Pericardium fibroblast (primary cell): ENCODE data around the gene SCYL2. TPM values are rescaled to one million over a fixed set of nuclear protein-coding genes. Genes with fewer than 3 reads are reported as not detected.

Experiments
- total RNA-seq: library from RNA; depleted of rRNA; stranded (reverse); fragments of >200 nt; gene quantifications from 2 replicates; pipeline ENCODE4 v1.2.3, GENCODE V29; 2015

SCYL2 gene
- 19.1 and 21.9 TPM in 2 replicates for total RNA-seq

GRCh38 chr12:100266835-100267602 is at the start of gene SCYL2, which contains the start of gene DEPDC4:
Gene SCYL2 (plus strand): TSS chr12:100267177. CDS start chr12:100282971, 15,794 bp downstream.
Gene DEPDC4 (minus strand): TSS chr12:100267079. CDS start chr12:100267076, 3 bp downstream.

GRCh38 chr12:100356644-100357223 is 89.8 kb downstream of the SCYL2 start, which contains the start of gene SLC17A8:
Gene SLC17A8 (plus strand): TSS chr12:100357074. CDS start chr12:100357392, 318 bp downstream.

Other genes with a start within 250 kb of the SCYL2 start
- 11.7 and 14.2 TPM in 2 replicates for gene BLTP3B, start 124.3 kb upstream of the SCYL2 start, total RNA-seq
- gene ACTR6, start 66.4 kb upstream of the SCYL2 start, total RNA-seq, result 5.9 and 10.3 TPM in 2 replicates
- 0.35 TPM in 1 of 2 replicates, not detected in the other for gene DEPDC4, start 98 bp upstream of the SCYL2 start, total RNA-seq
- not detected in 2 replicates for gene SLC17A8, start 89.9 kb downstream of the SCYL2 start, total RNA-seq
- gene NR1H4, start 206.7 kb downstream of the SCYL2 start, total RNA-seq, result 0.12 and 0.51 TPM in 2 replicates